Measurements from ENCODE around the gene TASL. TPM values are rescaled to one million over a fixed set of nuclear protein-coding genes. Genes with fewer than 3 reads are reported as not detected.
A peak's percentile ranks its signal among the peaks of the same experiment; 100 is the strongest.

The TASL gene
- total RNA-seq, 2 donors from 2014 or later: 0.59 TPM; not detected in 1

- Histone ChIP-seq H3K9me3 (no peaks in the 10 kb centered on the region), H3K4me3 (no peak overlapping the region), H3K36me3 (no peaks in the 10 kb centered on the region), H3K27ac (peak overlapping the region in 1 of 2 donors; percentile 23), H3K27me3 (no peaks in the 10 kb centered on the region), H3K4me1 (no peaks in the 10 kb centered on the region)
- TF ChIP-seq CTCF (IDR thresholded peaks at IDR 0.05): no peak
- no peak for DNase-seq (ENCODE audit: low spot score)
Measured at GRCh38 chrX:30561191-30561590, 16.4 kb downstream of the TASL start.

- no peaks in the 10 kb centered on the region for H3K27me3 ChIP-seq
- no peaks in the 10 kb centered on the region for H3K36me3 ChIP-seq
- no peak for DNase-seq (ENCODE audit: low spot score)
- no peaks in the 10 kb centered on the region for H3K9me3 ChIP-seq
- H3K27ac ChIP-seq: no peak overlapping the region
- no peak overlapping the region for H3K4me3 ChIP-seq
- TF ChIP-seq CTCF (IDR thresholded peaks at IDR 0.05): no peak
- no peaks in the 10 kb centered on the region for H3K4me1 ChIP-seq
Measured at GRCh38 chrX:30538271-30538670, 39.3 kb downstream of the TASL start.

- no peak for DNase-seq (ENCODE audit: low spot score)
- Histone ChIP-seq H3K4me1 (no peaks in the 10 kb centered on the region), H3K27ac (no peak overlapping the region), H3K9me3 (no peaks in the 10 kb centered on the region), H3K36me3 (no peaks in the 10 kb centered on the region), H3K27me3 (no peaks in the 10 kb centered on the region), H3K4me3 (no peak overlapping the region)
- no peak for TF ChIP-seq CTCF (IDR thresholded peaks at IDR 0.05)
Measured at GRCh38 chrX:30533835-30534234, 43.7 kb downstream of the TASL start.

- no peaks in the 10 kb centered on the region for H3K9me3 ChIP-seq
- H3K4me3 ChIP-seq: no peak overlapping the region
- no peaks in the 10 kb centered on the region for H3K36me3 ChIP-seq
- no peak overlapping the region for H3K27ac ChIP-seq
- DNase-seq (ENCODE audit: low spot score): no peak
- no peaks in the 10 kb centered on the region for H3K4me1 ChIP-seq
- no peaks in the 10 kb centered on the region for H3K27me3 ChIP-seq
- no peak for TF ChIP-seq CTCF (IDR thresholded peaks at IDR 0.05)
Measured at GRCh38 chrX:30533266-30533665, 44.3 kb downstream of the TASL start.

GRCh38 chrX:30530606-30531005 is 47.0 kb downstream of the TASL start:
- Histone ChIP-seq H3K4me1 (no peaks in the 10 kb centered on the region), H3K36me3 (no peaks in the 10 kb centered on the region), H3K27ac (no peak overlapping the region), H3K27me3 (no peaks in the 10 kb centered on the region), H3K9me3 (no peaks in the 10 kb centered on the region), H3K4me3 (no peak overlapping the region)
- TF ChIP-seq CTCF (IDR thresholded peaks at IDR 0.05): no peak
- DNase-seq (ENCODE audit: low spot score): no peak

GRCh38 chrX:30525732-30526131 is 51.8 kb downstream of the TASL start:
- H3K4me1 ChIP-seq: no peaks in the 10 kb centered on the region
- no peak overlapping the region for H3K4me3 ChIP-seq
- no peak for DNase-seq (ENCODE audit: low spot score)
- H3K36me3 ChIP-seq: no peaks in the 10 kb centered on the region
- H3K27me3 ChIP-seq: no peaks in the 10 kb centered on the region
- no peak overlapping the region for H3K27ac ChIP-seq
- H3K9me3 ChIP-seq: no peaks in the 10 kb centered on the region
- TF ChIP-seq CTCF (IDR thresholded peaks at IDR 0.05): no peak

Data from right atrium auricular region (tissue), 2 donors.